GM19452 (cell line): ENCODE data around the gene AMPD1.

Experiments used
- ATAC-seq: cut with Tn5 transposase; IDR thresholded peaks from one replicate; pipeline ENCODE4 v1.9.1; 2021; ENCODE audit not compliant: unreplicated experiment

Gene AMPD1

DNA sequence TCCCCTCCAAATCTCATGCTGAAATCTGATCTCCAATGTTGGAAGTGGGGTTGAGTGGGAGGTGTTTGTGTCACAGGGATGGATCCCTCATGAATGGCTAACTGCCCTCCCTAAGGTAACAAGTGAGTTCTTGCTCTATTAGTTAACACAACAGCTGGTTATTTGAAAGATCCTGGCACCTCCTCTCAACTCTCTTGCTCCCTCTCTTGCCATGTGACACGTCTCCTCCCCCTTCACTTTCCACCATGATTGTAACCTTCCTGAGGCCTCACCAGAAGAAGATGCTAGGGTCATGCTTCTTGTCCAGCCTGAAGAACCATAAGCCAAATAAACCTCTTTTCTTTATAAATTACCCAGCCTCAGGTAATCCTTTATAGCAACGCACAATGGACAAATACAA is 54.0 kb downstream of the AMPD1 start:
- no peak for ATAC-seq

DNA sequence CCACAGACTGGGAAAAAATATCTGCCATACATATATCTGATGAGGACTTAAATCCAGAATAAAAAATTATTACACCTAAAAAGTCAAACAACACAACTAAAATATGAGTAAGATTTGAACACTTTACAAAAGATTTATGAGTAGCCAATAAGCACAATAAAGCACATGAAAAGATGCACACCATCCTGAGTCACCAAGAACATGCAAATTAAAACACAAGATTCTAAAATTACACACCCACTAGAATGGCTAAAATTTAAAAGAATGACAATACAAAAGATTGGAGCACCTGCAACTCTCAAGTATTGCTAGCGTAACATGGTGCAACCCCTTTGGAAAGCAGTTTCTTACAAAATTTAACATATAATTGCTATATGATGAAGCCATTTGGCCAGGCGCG is 56.4 kb downstream of the AMPD1 start:
- no peak for ATAC-seq

DNA sequence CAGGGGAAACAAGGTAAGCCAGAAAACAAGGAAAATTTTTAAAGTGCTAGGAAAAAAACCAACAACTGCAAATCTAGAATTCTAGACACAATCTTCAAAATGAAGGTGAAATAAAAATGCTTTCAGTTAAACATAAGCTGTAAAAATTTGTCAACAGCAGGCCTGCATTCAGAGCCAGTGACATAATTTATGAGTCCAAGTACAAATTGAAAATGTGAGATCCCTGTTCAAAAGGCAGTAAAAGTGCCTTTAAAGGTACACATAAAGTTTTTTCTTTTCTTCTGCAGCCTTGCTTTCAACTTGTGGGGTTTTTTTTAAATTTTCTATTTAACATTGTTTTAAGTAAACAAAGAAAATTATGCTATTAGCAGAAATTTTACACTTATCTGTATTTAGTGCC is 62.9 kb downstream of the AMPD1 start:
- ATAC-seq: no peak

DNA sequence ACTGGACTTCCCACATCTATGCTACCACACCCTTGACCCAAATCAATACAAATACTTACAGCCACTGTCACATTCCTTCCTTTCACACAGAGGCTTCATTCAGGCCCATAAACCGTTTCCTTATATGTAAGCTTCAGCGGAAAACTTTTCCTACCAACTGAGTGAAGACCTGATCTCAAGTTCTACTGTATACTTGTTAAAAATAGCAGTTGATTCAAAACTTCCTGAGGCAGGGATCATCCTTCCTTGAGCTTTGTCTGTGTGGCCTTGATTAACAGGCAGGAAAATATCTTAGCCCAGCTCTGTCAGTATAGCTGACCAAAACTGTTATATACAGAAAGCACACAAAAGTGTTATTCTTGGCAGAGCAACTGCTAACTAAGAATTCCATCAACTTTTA is 68.2 kb downstream of the AMPD1 start:
- ATAC-seq: no peak

DNA sequence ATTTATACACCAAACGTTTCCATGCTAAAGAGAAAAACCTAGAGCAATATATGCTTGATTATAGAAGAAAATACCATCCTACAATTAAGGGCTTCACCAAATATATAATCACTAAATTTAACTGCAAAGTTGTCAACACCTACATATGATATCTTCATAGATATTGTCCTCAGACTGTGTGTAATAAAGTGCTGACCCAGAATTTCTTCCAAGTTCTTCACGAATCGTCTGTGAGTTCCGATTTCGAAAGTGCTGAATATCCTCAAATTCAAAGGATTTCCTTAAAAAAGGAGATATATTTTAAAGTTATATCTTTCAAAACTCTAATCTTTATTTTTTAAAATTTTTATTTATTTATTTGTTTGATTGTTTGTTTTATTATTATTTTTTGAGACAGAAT is 72.0 kb downstream of the AMPD1 start:
- ATAC-seq: no peak
